GM18508 (cell line): Measurements from ENCODE around the gene MUC21.

ENCODE experiments used
- ATAC-seq: cut with Tn5 transposase; IDR thresholded peaks from one replicate; pipeline ENCODE4 v1.9.1; 2021; ENCODE audit warnings: moderate number of reproducible peaks; ENCODE audit not compliant: insufficient read depth, unreplicated experiment

Gene MUC21

DNA sequence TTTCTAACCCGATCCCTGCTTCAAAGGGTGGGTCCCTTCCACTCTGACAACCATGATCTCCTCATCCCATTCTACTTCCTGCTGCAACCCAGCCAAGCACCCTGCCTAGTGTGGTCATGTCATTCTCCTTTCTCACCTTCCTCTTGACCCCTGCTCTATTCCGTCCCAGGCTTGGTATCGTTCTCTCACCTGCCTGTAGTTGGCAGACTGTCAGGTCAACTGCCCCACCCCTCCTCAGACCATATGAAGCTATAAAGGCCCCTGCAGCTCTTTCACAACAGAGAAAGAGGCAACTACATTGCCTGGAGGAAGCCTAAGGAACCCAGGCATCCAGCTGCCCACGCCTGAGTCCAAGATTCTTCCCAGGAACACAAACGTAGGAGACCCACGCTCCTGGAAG is at the start of gene MUC21:
TSS of gene MUC21 (plus strand) at position 280 of the 400 bp plus-strand sequence. CDS start 241 bp downstream, outside the sequence.
- no peak for ATAC-seq

DNA sequence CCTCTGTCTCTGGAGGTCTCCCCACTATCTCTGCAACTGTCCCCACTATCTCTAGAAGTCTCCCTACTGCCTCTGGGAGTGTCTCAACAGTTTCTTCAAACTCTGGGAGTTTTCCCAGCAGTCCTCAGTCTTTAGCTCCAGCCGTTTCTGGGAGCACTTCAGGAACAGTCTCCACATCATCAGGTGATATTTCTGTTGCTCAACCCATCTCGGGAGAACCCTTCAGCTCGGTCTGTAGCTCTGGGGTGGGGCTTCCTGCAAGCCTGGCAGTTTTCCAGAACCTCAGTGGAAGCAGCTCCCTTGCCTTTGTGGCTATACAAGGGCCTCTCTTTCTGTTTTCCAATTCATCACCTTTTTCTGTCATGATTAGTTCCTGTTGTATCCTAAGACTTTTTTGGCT is 48.5 kb upstream of the MUC21 start:
- no peak for ATAC-seq

DNA sequence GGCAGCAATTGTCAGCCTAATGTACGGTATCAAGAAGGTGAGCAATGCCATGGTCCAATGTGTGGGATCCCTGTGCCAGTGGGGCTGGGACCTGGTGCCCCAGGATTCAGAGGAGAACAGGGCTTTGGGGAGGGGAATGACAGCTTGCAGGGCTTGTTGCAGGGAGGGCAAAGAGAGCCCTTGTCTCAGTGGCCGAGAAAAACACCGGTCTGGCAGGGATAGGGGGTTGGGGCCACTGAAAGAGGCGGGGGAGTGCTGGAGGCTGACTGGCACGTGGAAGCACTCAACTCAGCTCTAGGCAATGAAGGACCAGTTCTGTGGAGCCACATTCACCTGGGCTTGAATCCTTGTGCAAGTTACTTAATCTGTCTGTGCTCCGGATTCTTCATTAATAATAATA is 46.3 kb upstream of the MUC21 start:
- no peak for ATAC-seq

DNA sequence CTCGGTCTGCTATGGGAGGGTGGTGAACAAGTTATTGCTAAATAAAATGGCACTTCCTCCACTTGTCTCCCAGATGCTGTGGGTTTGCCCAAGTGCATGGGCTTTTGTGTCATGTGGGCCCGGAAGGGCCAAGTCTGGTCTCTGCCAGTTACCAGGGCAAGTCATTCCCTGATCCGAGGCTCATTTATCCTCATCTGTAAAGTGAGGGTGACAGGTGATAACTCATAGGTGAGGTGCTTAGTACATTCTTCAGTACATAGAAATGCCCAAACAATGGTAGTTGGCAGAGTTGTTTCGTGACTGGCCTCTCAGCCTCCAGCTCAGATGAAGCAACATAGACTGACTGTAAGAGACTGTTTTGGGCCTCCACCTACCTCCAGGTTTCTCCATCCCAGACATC is 44.8 kb upstream of the MUC21 start:
- no peak for ATAC-seq

DNA sequence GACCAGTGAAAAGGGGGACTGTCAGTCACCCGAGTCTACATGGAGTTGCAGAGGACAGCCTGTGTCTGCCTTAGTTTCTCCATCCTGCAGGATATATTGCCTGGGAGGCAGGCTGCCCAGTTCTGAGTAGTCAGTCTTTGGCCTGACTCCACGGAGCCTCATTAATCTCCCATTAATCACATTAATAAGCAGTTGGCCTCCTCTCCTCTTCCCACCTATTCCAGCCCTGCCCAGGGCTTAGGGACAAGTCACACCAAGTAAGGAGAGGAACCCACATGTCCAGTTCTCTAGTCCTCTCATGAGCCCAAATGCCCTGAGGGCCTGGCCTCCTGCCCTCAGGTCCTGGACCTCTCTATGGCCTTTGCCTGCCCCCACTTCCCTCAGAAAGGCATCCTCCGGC is 44.0 kb upstream of the MUC21 start:
- ATAC-seq = no peak

DNA sequence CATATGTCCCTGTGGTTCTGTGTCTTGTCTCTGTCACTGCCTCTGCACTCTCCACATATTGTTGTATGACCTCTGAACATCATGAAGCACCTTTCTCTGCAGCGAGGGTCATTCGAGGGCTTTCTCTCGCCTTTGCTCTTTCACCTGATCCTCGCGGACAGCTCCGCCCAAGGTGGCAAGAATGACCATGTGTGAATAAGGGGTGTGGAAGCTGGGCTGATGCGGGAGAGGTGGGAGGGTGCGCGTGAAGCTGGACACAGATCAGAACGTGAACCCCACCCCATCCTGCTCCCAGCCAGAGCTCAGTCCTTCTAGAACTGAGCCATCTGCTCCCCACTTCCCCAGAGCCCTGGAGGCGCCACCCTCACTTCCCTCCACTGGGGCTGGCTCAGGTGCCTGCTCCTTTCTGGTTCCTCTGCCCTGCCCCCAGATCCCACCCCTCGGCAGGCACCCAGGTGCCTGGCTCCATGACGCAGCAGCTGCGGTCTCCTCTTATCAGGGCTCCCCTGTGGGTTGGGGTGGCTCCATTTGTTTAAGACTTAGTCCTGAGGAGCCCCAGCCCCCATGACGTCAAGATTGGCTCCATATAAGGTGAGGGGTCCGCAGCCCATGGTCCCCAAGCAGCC is 43.0 kb upstream of the MUC21 start, which contains the start of gene MUCL3:
TSS of gene MUCL3 (plus strand) at position 613 of the 626 bp plus-strand sequence. CDS start 27 bp downstream, outside the sequence.
- no peak for ATAC-seq

DNA sequence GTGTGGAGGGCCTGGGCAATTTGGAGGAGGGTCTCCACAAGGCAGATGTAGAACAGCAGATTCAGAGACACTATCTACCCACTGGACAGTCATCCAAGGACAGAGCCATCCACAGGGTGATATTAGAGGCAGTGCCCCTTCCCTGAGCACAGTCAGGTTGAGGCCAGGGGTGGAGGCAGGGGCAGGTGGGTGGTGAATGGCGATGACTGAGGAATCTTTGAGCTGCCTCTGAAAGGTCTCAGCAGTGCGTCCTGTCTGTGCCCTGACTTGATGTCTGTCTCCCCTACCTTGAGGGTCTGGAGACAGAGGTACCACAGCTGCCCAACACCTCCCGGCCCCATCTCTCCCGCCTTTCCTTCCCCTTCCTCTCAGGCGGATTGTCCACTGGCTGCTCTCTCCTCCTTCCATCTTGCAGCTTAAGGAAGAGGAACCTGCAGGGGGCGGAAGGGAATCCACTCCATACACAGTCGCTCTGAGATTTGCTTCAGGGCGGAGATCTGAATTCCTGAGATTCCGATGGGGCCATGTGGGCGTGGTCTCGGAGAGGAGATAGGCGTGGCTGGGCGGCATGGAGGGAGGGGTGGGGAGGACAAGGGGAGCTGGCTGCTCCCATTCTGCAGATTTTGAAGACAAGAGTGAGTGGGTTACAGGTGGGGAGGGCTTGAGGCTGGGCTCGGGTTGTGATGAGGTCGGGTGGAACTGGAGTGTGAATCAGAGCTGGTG is 41.0 kb upstream of the MUC21 start:
- ATAC-seq = no peak

DNA sequence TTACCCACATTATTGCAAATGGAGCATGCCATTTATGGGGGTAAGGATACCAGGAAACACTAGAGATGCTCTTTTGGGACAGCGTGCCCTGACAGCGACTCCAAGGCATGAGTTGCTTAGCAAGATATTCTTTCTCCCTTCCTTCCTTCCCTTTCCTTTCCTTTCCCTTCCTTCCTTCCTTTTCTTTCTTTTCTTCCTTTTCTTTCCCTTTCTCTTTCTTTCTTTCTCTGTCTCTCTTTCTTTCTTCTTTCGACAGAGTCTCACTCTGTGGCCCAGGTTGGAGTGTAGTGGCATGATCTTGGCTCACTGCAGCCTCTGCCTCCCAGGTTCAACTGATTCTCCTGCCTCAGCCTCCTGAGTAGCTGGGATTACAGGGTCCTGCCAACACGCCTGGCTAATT is 39.5 kb upstream of the MUC21 start:
- ATAC-seq = no peak

DNA sequence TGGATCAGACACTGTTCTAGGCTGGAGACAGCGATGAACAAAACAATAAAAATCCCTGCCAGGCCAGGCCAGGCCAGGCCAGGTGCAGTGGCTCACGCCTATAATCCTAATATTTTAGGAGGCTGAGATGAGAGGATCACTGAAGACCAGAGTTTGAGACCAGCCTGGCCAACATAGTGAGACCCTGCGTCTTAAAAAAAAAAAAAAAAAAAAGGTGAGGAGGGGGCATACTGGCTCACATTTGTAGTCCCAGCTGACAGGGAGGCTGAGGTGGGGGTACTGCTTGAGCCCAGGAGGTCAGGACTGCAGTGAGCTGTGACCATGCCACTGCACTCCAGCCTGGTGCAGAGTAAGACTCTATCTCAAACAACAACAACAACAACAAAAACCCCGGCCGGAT is 38.2 kb upstream of the MUC21 start:
- ATAC-seq = no peak

DNA sequence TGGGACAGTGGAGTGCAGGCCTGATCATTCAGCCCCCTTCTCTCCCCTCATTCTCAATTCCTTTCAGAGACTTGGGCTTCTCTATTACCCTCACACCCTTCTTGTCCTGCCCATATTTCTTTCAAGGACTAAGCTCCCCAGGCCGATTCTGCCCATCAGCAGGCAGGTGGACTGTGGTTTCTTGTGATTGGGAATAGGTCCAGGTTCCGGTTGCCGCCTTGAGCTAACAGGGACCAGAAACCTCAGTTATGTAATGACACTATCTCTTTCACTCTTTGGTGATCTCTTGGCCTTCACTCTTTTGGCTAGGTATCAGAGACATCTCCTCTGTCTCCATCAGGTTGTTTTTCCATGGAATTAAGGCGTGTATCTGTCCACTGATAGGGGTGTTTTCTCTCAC is 36.3 kb upstream of the MUC21 start:
- no peak for ATAC-seq

DNA sequence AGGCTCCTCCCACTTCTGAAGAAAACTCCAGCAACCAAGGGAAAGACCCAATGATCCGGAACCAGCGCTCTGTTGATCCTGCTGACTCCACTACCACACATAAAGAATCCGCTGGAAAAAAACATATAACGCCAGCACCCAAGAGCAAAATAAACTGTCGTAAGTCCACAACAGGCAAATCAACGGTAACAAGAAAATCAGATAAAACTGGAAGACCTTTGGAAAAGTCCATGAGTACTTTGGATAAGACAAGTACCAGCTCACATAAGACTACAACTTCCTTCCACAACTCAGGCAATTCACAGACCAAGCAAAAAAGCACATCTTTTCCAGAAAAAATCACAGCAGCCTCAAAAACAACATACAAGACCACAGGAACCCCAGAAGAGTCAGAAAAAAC is 34.7 kb upstream of the MUC21 start:
- ATAC-seq = no peak

DNA sequence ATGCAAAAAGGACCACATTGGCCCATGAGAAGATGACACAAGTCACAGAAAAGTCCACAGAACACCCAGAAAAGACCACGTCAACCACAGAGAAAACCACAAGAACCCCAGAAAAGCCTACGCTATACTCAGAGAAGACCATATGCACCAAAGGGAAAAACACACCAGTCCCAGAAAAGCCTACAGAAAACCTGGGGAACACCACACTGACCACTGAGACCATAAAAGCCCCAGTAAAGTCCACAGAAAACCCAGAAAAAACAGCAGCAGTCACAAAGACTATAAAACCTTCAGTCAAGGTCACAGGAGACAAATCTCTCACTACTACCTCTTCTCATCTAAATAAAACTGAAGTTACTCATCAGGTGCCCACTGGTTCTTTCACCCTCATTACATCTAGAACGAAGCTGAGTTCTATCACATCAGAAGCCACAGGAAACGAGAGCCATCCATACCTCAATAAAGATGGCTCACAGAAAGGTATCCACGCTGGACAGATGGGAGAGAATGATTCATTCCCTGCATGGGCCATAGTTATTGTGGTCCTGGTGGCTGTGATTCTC is 31.5 kb upstream of the MUC21 start:
- no peak for ATAC-seq

DNA sequence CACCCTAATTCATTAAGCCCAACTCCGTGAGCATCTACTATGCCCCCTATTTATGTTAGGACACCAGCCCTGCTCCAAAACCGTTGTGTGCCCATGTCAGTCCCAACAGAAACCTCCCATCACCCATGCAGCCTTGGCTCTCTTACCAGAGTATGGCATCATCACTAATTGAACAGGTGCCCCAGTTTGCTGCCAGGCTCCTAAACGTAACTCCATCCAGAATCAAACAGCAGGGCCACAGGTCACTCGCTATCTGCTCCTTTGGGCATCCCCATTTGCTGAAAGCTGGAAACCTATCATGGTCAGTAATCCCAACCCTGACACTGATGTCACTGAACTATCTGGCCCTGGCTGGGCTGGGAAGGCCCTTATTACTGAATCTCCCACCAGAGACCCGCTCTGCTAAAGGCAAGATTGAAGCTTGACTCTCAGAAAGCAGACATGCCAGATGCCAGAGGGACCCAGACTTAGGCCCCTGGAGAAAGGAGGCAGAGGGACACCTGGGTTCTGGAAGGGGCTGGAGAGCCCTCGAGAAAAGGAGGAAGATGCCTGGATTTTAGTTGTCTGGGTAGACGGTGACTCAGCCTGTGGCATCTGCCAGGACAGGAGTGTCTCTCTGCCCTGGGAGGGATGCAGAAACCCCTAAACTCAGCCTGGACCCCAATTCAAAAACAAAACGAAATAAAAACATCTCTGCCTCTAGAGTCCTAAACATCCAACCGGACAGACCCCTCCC is 28.7 kb upstream of the MUC21 start:
- no peak for ATAC-seq

DNA sequence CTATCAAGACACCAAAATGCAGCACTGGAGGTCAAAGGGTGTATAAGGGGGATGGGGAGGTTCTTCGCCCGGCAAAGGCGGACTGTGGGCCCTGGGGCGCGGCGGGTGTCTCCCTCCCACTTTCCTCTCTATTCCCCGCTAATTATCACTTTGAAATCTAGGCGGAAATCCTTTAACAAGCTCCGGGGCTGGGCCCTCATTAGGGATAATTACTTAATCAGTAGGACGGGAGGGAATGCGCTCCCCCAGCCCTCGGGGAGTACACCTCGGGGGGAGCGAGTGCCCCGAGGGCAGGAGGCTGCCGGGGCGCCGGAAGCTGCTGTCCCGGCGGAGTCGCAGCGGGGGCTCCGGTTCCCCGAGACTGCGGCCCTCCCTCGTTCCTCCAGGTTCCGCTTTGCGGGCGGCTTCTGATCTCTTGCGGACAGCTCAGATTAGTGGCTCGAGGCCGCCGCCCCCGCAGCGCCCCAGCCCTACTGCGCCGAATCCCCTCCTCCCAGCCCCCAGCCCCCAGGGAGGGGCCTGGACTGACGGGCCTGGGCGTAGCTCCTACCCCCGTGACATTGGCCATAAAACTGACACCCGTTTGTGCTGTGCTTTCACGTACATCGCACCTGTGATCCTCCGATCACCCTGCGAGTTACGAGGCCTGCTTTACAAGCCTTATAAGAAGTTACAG is 28.0 kb upstream of the MUC21 start:
- ATAC-seq = no peak

DNA sequence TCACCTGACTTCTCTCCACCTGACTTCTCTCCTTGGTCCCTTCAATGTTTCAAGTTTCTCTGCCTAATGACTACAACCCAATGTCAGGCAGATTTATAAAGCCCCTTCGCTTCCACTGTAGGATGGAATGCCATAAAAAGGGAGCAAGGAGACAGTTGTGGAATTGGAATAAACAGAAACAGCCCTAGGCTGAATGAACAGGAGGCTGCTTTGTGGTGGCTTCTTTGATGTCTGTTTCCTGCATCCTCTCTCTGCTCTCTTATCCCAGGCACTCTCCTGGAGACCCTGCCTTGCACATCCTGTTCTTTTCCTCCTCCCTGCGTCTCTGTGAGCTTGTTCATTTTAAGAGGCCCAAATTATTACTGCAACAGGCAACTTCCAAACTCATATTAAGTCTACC is 25.8 kb upstream of the MUC21 start:
- ATAC-seq = no peak

DNA sequence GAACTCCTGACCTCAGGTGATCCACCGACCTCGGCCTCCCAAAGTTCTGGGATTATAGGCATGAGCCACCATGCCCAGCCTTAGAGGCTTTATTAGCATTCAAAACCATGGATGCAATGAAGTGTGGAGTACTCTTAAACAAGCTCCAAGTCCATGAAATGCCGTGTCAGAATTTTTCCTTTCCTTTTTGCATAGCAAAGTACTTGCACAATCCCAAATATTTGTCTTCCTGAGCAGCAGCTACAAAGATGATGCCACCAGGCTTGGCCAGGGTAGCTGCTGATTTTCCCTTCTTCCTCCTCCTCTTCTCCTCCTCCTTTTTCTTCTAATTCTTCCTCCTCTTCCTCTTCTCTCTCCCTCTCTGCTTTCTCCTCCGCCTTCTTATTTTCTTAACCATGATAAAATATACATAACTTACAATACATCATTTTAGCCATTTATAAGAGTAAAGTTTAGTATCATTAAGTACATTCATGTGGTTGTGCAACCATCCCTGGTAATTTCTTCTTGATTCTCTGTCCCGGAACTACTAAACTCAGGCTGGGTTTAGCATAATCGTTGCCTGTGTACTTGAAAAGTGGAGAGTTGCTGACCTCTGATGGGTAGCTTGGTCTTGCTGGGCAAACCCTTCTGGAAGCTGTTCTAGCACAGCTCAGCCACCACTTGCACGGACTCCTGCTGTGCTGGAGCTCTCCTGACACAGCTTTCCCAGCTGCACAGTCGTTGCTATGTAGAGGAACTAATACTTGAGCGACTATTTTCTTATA is 22.4 kb upstream of the MUC21 start:
- ATAC-seq = no peak

DNA sequence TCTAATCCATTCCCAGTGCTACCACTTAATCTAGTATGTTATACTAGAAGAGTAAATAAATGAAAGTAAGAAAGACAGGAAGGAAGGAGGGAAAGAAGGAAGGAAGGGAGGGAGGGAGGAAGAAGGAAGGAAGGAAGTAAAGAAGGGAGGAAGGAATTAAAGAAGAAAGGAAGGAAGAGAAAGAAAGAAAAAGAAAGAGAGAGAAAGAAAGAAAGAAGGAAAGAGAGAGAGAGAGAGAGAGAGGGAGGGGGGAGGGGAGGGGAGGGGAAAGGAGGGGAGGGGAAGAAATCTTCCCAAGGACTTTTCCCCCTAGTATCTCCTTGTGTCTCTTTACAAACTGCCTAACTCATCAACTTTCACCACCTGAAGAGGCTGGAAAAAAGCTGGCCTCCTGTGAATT is 20.8 kb upstream of the MUC21 start:
- no peak for ATAC-seq

DNA sequence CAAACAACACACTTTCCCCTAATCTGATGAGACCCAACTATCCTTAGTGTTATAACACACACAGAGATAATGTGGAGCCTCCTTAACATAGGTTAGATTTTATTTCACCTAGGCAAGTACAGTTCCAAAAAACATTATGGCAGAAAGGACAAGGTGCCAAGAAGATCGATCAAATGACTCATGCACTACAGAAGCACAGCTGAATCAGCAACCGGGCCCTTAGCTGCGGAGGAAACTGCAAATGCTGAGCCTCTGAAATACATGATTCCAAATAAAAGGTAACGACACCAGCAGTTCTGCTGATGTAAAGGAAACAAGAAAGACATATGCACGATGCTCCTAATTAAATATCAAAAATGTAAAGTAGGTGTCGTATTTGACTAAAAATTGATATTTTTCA is 19.9 kb upstream of the MUC21 start:
- ATAC-seq = no peak

DNA sequence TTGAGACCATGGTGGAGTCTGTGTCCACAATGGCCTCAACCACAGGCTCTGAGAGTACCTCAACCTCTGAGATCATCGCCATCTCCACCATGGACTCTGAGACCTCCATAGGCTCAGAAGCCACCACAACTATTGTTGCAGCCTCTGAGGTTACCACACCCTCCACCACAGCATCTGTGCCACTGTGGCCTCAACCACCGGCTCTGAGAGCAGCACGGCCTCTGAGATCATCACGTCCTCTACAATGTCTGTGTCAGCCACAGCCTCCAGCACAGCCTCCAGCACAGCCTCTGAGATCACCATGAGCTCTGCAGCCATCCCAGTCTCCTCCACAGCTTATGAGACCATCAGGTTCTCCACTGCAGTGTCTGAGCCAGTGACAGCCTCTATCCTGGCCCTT is 19.4 kb upstream of the MUC21 start:
- ATAC-seq = no peak

DNA sequence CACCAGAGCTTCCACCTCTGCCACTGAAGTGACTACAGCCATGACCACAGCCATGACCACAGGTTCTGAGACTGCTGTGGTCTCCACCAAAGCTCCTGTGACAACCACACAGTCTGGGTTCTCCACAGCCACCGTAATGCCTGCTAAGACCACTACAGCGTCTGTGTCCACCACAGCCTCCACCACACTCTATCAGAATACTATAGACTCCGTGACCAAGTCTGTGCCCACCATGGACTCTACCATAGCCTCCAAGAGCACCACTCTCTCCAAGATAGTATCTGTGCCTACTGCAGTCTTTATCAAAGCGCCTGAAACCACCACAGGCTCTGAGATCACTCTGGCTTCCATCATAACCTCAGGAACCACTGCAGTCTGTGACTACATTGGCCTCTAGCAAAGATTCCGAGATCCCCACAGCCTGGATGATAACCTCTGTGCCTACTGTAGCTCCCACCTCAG is 18.3 kb upstream of the MUC21 start:
- no peak for ATAC-seq
